ENCODE results near the gene PLEKHG7. TPM values are rescaled to one million over a fixed set of nuclear protein-coding genes. Genes with fewer than 3 reads are reported as not detected.

Gene PLEKHG7
- total and polyA plus RNA-seq, 10 of the 15 experiments (the other 5 are each of a cell fraction or from before 2014, with no cell fraction given): 0.16 to 1.3 (median 0.65) TPM; not detected in 1

DNA sequence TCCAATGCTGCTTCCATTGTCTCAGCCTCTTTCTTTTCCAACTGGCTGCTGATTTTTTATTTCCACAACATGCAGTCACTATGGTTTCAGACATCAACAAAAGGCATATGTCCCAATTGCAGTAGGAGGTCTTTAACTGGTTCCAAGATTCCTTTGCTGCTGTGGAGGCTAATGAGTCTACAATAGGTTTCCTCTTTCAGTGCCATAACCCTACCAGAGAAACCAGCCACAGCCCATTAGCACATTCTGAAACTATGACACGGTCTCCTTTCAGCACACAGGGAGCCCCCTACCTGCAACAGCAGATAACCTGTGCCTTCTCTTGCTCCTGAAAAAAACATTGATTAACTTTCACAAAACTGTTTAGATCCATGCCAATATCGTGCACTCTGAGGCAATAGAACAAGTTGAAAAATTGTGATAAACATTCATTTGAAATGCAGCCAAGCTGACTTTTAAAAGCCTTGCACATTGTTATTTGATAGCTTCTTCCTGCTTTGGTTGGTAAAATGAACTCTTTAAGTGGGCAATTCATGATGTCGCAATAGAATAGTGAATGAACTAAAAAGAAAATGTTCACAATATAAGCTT lies 32.4 kb downstream of the PLEKHG7 start:
- H3K4me3 ChIP-seq: no peak overlapping the region
- SMC1A ChIA-PET (ENCODE audit: uncharacterized antibody, unreplicated experiment): interaction anchor here (1.0 kb wide), 1 partner anchor 9 kb away, joined by 3 read pairs; no protein-coding TSS in a partner anchor
- CTCF ChIA-PET: no interaction called here
- ATAC-seq: peak; percentile 85
- H2AFZ ChIP-seq (ENCODE audit: control insufficient read depth, low read depth, low read length): no peak overlapping the region
- in situ Hi-C loops (cut with MboI) (no loop called here), intact Hi-C loops (cut with micrococcal nuclease; ENCODE audit: unreplicated experiment) (no loop called here)
- H3K27me3 ChIP-seq (replicated peaks in 1 of 2; ENCODE audit: control insufficient read depth in 2 of 2, insufficient read depth in 2 of 2, low read length in 1 of 2): no peaks in the 10 kb centered on the region; a peak in 1 of 4 replicates
- no peaks in the 10 kb centered on the region for H3K4me1 ChIP-seq (ENCODE audit: control insufficient read depth, insufficient read depth, low read length)
- no peak for DNase-seq (ENCODE audit: low read depth, low spot score)
- H3K79me2 ChIP-seq (ENCODE audit: control insufficient read depth, insufficient read depth, low read length): no peaks in the 10 kb centered on the region
- no peaks in the 10 kb centered on the region for H4K20me1 ChIP-seq (ENCODE audit: control insufficient read depth, insufficient read depth)
- H3K36me3 ChIP-seq (ENCODE audit: control insufficient read depth in 2 of 2, insufficient read depth in 2 of 2, low read length in 1 of 2): no peaks in the 10 kb centered on the region
- no peak for FAIRE-seq
- BruUV-seq (replicated peaks): no TSS peak
- RAD21 ChIA-PET (ENCODE audit: unreplicated experiment): no interaction called here
- no peak overlapping the region for H3K9ac ChIP-seq (ENCODE audit: control insufficient read depth, insufficient read depth, low read length)
- H3K27ac ChIP-seq (ENCODE audit: control insufficient read depth, insufficient read depth): no peak overlapping the region
- TF ChIP-seq SUPT20H (IDR thresholded peaks at IDR 0.05; ENCODE audit: borderline replicate concordance, control insufficient read depth, low read depth, low read length): no peak
- TF ChIP-seq CTCF (IDR thresholded peaks at IDR 0.05 in 2 of 3, conservative IDR thresholded peaks at IDR 0.05 in 1 of 3; ENCODE audit: control insufficient read depth in 2 of 3, extremely low read depth in 1 of 3, insufficient read depth in 1 of 3, low read depth in 3 of 3, low read length in 3 of 3): 0 out of 6 replicates have a peak, but pooled peaks have one; percentile 2 to 4 (median 3)
- POLR2A ChIA-PET: no interaction called here
- 83% methylated on average over 3 of the region's 3 CpGs for whole genome bisulfite sequencing (ENCODE audit: insufficient coverage, insufficient replicate concordance, low lambda C conversion rate, missing lambda C conversion rate)
- no peaks in the 10 kb centered on the region for H3K9me3 ChIP-seq (replicated peaks; ENCODE audit: control insufficient read depth, insufficient read depth, low read length)
- H3K4me2 ChIP-seq (ENCODE audit: control insufficient read depth, insufficient read depth): no peak overlapping the region

GRCh38 chr12:92736605-92737004 lies 33.8 kb downstream of the PLEKHG7 start:
- RAD21 ChIA-PET (ENCODE audit: unreplicated experiment): no interaction called here
- FAIRE-seq (no peak), DNase-seq (ENCODE audit: low read depth, low spot score) (no peak), ATAC-seq (no peak)
- no peak overlapping the region for H3K9ac ChIP-seq (ENCODE audit: control insufficient read depth, insufficient read depth, low read length)
- no peak overlapping the region for H3K27ac ChIP-seq (ENCODE audit: control insufficient read depth, insufficient read depth)
- H2AFZ ChIP-seq (ENCODE audit: control insufficient read depth, low read depth, low read length): no peak overlapping the region
- POLR2A ChIA-PET: no interaction called here
- H3K27me3 ChIP-seq (replicated peaks in 1 of 2; ENCODE audit: control insufficient read depth in 2 of 2, insufficient read depth in 2 of 2, low read length in 1 of 2): no peaks in the 10 kb centered on the region; a peak in 1 of 4 replicates
- WGBS (ENCODE audit: insufficient coverage, insufficient replicate concordance, low lambda C conversion rate, missing lambda C conversion rate): 64% methylated on average over 6 of the region's 6 CpGs
- no peaks in the 10 kb centered on the region for H4K20me1 ChIP-seq (ENCODE audit: control insufficient read depth, insufficient read depth)
- H3K9me3 ChIP-seq (replicated peaks; ENCODE audit: control insufficient read depth, insufficient read depth, low read length): no peaks in the 10 kb centered on the region
- no peaks in the 10 kb centered on the region for H3K36me3 ChIP-seq (ENCODE audit: control insufficient read depth in 2 of 2, insufficient read depth in 2 of 2, low read length in 1 of 2)
- SMC1A ChIA-PET (ENCODE audit: uncharacterized antibody, unreplicated experiment): interaction anchor here (0.6 kb wide), 1 partner anchor 291 kb away, joined by 3 read pairs; no protein-coding TSS in a partner anchor
- no TSS peak for BruUV-seq (replicated peaks)
- in situ Hi-C loops (cut with MboI) (no loop called here), intact Hi-C loops (cut with micrococcal nuclease; ENCODE audit: unreplicated experiment) (no loop called here)
- no peaks in the 10 kb centered on the region for H3K79me2 ChIP-seq (ENCODE audit: control insufficient read depth, insufficient read depth, low read length)
- no peak overlapping the region for H3K4me3 ChIP-seq
- no peaks in the 10 kb centered on the region for H3K4me1 ChIP-seq (ENCODE audit: control insufficient read depth, insufficient read depth, low read length)
- TF ChIP-seq JUNB (IDR thresholded peaks at IDR 0.05): no peak
- no peak overlapping the region for H3K4me2 ChIP-seq (ENCODE audit: control insufficient read depth, insufficient read depth)
- CTCF ChIA-PET: no interaction called here
